ENCODE results near the gene CLEC14A. TPM values are rescaled to one million over a fixed set of nuclear protein-coding genes. Genes with fewer than 3 reads are reported as not detected.

CLEC14A gene, protein sequence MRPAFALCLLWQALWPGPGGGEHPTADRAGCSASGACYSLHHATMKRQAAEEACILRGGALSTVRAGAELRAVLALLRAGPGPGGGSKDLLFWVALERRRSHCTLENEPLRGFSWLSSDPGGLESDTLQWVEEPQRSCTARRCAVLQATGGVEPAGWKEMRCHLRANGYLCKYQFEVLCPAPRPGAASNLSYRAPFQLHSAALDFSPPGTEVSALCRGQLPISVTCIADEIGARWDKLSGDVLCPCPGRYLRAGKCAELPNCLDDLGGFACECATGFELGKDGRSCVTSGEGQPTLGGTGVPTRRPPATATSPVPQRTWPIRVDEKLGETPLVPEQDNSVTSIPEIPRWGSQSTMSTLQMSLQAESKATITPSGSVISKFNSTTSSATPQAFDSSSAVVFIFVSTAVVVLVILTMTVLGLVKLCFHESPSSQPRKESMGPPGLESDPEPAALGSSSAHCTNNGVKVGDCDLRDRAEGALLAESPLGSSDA
- not detected in 2 replicates for total RNA-seq
- long read RNA-seq: 0 reads

DNA sequence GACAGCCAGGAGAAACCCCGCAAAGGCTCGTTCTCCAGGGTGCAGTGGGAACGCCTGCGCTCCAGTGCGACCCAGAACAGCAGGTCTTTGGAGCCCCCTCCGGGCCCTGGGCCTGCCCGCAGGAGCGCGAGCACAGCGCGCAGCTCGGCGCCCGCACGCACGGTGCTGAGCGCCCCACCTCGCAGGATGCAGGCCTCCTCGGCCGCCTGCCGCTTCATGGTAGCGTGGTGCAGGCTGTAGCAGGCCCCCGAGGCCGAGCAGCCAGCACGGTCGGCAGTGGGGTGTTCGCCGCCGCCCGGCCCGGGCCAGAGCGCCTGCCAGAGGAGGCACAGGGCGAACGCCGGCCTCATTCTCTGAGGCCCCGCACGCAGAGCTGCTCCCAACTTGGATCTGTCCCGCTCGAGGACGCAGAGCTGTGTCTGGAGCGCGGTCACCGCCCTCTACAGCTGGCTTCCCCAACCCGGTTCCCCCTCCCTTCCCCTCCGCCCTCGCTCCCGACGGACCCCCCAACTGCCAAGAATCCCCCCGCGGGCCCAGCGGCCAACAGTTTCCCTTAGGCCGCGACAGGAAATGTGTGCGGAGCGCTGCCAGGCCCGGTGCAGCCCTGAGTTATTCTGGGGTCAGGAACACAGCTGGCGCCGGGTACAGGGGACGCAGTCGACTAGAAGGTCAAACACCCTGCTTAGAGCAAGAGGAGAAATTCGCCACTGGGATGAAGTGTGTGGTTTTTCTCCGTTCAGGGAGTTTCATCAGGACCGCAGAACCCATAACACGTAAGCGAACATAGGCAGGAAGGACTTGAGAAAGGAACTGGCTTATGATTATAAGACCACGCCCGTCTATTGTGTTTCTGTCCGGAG, at the start of gene CLEC14A:
Gene CLEC14A, minus strand, starts transcription at position 421 of the 860 bp plus-strand sequence. Its CDS starts 71 bp downstream, at position 350.
- no peaks in the 10 kb centered on the region for H3K36me3 Mint-ChIP-seq (ENCODE audit: low read depth)
- H3K27me3 Mint-ChIP-seq (ENCODE audit: low read depth): peaks cover 72% of the 10 kb centered on the region
- H3K4me1 Mint-ChIP-seq: no peaks in the 10 kb centered on the region
- H3K4me3 Mint-ChIP-seq: peak within 1 kb of the TSS; percentile 77
- no peak within 1 kb of the TSS for H3K27ac Mint-ChIP-seq (ENCODE audit: unreplicated experiment)
- DNase-seq (ENCODE audit: low read depth, low spot score): peak; percentile 23
- no peaks in the 10 kb centered on the region for H3K9me3 Mint-ChIP-seq
- no peak for TF ChIP-seq CTCF (conservative IDR thresholded peaks at IDR 0.05)

DNA sequence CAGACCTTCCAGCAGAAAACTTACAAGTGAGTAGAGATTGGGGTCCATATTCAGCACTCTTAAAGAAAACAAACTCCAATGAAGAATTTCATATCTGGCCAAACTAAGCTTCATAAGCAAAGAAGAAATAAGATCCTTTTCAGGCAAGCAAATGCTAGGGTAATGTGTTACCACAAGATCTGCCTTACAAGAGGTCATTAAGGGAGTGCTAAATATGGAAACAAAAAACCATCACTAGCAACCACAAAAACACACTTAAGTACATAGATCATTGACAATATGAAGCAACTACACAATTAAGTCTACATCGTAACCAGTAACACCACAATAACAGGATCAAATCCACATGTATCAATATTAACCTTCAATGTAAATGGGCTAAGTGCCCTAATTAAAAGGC, 47.1 kb upstream of the CLEC14A start:
- peaks cover 12% of the 10 kb centered on the region for H3K27me3 Mint-ChIP-seq (ENCODE audit: low read depth)
- H3K36me3 Mint-ChIP-seq (ENCODE audit: low read depth): no peaks in the 10 kb centered on the region
- H3K27ac Mint-ChIP-seq (ENCODE audit: unreplicated experiment): no peak overlapping the region
- DNase-seq (ENCODE audit: low read depth, low spot score): no peak
- H3K4me3 Mint-ChIP-seq: no peak overlapping the region
- no peak for TF ChIP-seq CTCF (conservative IDR thresholded peaks at IDR 0.05)
- H3K4me1 Mint-ChIP-seq: no peaks in the 10 kb centered on the region
- peaks cover 11% of the 10 kb centered on the region for H3K9me3 Mint-ChIP-seq

- no peak for TF ChIP-seq CTCF (conservative IDR thresholded peaks at IDR 0.05)
- H3K36me3 Mint-ChIP-seq (ENCODE audit: low read depth): no peaks in the 10 kb centered on the region
Measured at GRCh38 chr14:38302034-38302433, 46.1 kb upstream of the CLEC14A start.

GRCh38 chr14:38297681-38298080, 41.8 kb upstream of the CLEC14A start:
- Mint-ChIP-seq H3K4me3 (no peak overlapping the region), H3K27me3 (ENCODE audit: low read depth) (peaks cover 2% of the 10 kb centered on the region), H3K9me3 (no peaks in the 10 kb centered on the region), H3K4me1 (no peaks in the 10 kb centered on the region), H3K27ac (ENCODE audit: unreplicated experiment) (no peak overlapping the region), H3K36me3 (ENCODE audit: low read depth) (no peaks in the 10 kb centered on the region)
- DNase-seq (ENCODE audit: low read depth, low spot score): no peak
- TF ChIP-seq CTCF (conservative IDR thresholded peaks at IDR 0.05): no peak

More at GRCh38 chr14:38302034-38302433, 46.1 kb upstream of the CLEC14A start:
- H3K27me3 Mint-ChIP-seq (ENCODE audit: low read depth): peaks cover 12% of the 10 kb centered on the region
- H3K4me3 Mint-ChIP-seq: no peak overlapping the region
- peaks cover 11% of the 10 kb centered on the region for H3K9me3 Mint-ChIP-seq
- no peaks in the 10 kb centered on the region for H3K4me1 Mint-ChIP-seq
- no peak overlapping the region for H3K27ac Mint-ChIP-seq (ENCODE audit: unreplicated experiment)
- no peak for DNase-seq (ENCODE audit: low read depth, low spot score)

DNA sequence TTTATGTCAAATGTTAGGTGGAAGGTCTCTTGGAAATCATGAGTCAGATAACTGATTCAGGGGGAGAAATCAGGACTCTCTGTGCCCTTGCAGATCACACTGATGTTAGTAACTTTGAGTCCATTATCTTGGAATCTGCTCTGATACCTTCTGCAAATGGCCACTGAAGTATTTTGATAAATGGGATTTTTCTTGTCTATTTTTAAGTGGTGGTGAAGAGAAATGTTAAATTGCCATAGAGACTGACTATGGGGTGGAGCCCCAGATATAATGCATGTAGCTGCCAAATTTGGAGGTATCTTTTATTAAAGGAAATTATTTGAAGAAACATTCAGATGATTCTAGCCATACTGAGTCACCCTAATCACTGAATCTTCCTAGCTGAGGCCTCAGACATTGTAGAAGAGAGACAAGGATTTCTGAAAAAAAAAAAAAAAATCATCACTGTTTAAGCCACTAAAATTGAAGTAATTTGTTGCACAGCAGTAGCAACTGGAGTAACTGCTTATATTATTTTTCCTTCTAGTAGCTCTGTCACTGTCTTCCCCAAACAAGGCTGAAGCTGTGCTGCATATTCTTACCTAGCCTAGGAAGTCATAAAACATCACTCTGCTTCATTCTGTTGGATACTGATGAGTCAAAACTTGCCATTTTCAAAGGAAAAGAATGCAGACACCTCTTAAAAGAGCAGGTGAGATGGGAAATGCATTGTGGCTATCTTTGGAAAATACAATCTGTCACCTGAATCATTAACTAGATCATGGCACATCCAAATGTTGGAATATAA, 36.0 kb upstream of the CLEC14A start:
- Mint-ChIP-seq H3K27ac (ENCODE audit: unreplicated experiment) (no peak overlapping the region), H3K4me3 (no peak overlapping the region), H3K36me3 (ENCODE audit: low read depth) (no peaks in the 10 kb centered on the region), H3K27me3 (ENCODE audit: low read depth) (peaks cover 7% of the 10 kb centered on the region), H3K4me1 (no peaks in the 10 kb centered on the region), H3K9me3 (peaks cover 8% of the 10 kb centered on the region)
- no peak for TF ChIP-seq CTCF (conservative IDR thresholded peaks at IDR 0.05)
- DNase-seq (ENCODE audit: low read depth, low spot score): no peak
